NCI-H526 (cell line): ENCODE data around the gene TBC1D22A.
"Not testable (repeated sequence)": the region's sequence is repeated elsewhere in the genome, so short reads cannot be mapped to it uniquely, and the experiment has no call there.

Source experiments
- DNase-seq, 2 experiments: peaks; one replicate each; lab custom pipeline; 2025; lab: John Stamatoyannopoulos, UW

Gene TBC1D22A

DNA sequence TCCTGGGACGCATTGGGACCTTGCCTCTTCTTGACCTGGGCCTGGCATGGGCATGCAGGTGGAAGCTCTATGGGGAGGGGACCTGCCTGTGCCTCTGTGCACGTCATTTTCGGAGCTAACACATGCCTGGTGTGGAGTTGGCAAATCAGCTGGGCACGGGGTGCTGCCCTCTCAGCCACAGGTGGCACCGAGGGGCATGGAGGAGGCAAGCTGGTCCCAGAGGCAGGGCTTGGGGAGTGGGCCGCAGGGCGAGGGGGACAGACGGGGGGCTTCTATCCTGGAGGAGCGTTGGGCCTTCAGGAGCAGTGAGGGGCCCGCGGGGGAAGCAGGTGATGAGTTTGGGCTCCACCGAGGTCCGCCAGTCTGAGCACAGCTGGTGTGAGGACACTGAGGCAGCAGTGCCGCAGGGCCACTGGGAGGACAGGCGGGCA, 362.0 kb downstream of the TBC1D22A start:
- no peak for DNase-seq

DNA sequence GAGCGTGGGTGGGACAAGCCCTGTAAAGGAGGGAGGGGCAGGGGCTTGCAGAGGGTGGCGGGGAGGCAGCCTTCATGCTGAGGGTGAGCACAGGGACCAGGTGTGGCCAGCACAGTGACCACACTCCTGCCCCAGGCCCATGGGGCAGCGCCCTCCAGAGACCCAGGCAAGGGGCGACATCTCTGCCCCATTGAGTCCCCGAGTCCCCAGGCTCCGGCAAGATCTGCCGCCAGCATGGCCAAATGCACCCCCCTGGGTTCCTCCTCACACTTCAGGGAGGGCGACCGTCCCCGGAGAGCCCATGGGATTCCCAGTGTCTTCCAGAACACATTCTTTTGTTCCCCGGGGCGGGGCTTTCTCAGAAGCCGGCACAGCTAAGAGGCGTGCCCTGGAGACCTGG, 362.5 kb downstream of the TBC1D22A start:
- no peak for DNase-seq

DNA sequence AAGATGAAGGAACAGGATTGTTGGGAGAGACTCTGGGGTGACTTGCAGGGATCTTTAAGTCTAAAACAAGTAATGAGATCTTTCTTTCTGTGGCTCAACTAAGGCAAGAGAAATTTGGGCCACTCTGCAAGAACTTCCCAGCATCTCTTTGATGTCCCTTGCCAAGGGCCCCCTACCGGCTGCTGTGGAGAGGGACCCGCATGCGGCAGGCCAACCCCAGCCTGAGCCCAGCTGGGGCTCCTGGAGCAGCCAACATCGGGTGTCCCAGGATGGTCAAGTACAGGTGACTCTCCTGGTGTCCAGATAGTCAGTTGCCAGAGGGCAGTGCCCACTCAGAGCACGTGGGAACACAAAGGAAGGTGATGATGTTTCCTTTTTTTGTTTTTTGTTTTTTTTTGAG, 363.2 kb downstream of the TBC1D22A start:
- DNase-seq = no peak

DNA sequence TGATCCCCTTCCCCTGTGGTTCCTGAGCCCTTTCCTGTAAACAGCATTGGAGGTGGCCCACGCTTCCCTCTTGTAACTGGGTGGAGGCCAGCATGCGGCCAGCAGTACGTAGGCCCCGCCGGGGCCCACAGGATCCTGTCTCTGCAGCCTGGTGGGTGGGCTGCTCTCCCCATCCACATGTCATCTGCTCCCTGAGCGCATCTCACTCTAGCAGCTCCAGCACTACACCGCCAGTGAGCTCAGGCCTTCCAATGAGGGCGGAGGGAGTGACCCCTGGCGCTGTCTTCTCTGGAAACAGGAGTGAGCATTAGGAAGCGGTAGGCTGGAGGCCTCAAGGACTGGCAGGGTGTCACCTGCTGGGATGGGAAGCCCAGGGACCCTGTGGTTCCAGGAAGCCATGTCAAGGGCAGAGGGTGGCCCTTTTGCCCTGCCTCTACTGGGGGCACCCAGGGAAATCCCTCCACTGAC, 363.9 kb downstream of the TBC1D22A start:
- no peak for DNase-seq

DNA sequence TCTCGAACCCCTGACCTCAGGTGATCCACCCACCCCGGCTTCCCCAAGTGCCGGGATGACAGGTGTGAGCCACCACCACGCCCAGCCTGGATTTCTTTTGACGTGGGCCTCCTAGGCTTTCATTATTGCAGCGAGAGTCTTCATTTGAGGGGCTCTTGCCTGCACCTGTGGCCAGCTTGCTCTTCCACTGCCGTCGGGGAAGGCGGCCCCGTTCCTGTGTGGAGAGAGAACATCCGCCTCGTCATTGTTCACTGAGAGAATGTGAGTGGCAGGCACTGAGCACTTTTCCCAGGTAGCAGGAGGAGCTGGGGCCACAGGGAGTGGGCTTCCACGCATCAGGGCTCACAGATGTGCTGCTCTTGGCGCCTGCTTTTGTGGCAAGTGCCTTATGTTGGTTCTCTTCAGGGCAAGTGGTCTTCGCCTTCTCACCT, 365.0 kb downstream of the TBC1D22A start:
- DNase-seq = no peak

DNA sequence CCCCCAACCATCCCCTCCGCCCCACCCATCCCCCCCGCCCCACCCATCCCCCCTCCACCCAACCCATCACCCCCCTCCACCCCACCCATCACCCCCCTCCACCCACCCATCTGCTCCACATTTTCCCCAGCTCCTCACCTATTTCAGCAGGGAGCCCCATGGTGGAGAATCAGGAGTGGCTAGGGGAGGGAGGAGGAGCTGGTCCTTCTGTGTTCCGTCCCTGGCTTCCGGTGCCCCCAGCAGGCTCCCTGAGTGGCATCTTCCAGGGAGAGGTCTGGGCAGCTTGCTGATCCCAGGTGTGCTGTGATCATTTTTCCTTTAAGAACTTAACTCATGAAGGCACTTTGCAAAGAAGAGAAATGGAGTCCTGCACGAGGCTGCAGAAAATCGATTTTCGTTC, 365.8 kb downstream of the TBC1D22A start:
- DNase-seq = no peak

DNA sequence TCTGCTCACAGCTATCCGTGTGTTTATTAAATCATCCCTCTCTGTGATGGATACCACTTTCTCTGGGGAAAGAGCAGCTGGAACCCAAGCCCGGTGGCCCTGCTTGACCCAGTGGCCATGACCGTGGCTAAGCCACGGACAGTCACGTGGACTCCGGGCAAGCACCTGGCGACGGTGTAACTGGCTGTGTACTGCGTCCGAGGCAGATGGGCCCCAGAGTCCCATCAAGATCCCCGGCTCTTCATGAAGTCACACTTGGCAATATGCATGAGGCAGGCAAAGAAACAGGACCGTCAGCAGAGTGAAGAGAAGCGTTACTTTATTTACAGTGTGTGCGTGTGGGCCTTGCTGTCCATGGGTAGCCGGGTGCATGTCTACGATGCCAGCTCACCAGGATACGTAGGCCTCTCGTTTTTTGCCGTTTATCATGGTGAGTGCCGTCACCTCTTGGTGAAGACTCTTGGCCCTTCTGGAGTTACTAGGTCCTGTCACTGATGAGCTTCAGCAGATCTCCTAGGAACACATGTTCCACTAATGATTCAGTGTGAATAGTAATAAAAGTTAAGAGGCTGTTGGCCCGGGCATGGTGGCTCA, 366.3 kb downstream of the TBC1D22A start:
- DNase-seq = no peak

DNA sequence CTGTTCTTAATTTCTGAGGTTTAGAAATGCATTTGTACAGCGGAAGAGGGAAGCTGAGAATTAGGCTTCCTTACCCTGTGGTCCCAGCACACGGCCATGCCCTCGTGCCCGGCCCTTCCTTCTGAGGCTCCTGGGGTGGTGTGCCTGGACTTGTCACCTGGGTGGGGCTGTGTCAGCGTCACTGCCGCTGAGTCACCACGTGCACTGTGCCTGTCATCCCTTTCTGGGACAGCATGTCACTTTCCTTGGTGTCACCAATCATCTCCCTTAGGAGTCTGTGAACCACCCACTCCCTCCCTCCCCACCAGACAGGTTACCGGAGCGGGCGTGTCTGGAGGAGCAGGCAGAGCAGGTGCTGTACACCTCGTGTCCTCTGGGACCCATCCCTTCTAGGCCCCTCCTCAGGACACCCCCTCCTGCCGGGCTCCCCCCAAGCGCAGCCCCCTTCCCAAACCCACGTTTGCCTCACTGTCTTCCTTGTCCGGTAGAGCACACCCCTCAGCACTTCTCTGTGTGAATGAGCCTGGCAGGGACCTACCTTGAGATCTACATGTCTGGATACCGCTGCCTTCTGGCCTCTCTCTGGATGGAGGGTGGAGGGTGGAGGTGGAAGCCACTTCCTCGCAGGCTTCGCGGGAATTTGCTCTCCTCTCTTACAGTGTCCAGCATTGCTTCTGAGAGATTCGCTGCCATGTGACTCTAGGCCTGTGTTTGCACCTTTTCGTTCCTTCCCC, 367.6 kb downstream of the TBC1D22A start:
- no peak for DNase-seq

DNA sequence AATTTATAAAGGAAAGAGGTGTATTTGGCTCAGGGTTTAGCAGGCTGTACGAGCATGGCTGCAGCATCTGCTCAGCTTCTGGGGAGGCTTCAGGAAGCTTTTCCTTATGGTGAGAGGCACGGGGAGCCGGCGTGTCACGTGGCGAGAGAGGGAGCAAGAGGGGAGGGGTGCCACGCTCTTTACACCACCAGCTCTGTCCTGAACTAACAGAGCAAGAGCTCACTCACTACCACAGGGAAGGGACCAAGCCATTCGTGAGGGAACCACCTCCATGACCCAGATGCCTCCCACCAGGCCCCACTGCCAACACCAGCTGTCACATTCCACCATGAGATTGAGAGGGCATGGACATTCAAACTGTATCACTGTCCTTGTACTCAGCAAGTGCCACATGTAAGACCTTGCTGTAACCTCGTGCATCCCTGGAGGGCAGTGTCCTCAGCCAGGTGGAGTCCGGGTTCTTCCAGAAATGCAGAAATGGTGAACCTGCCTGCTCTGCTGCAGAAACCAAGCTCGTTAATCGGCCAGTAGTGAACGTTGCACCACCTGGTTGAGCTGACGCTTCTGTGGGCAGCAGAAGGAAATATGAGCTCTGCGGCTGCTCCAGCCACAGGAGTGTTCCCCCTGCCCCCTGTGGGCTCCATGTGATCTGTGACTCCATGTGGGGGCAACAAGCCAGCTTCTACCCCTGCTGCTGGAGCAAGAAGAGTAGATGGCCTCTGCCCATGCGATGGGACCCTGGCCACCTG, 368.6 kb downstream of the TBC1D22A start:
- DNase-seq = peak in 1 of 2 experiments; percentile 9

DNA sequence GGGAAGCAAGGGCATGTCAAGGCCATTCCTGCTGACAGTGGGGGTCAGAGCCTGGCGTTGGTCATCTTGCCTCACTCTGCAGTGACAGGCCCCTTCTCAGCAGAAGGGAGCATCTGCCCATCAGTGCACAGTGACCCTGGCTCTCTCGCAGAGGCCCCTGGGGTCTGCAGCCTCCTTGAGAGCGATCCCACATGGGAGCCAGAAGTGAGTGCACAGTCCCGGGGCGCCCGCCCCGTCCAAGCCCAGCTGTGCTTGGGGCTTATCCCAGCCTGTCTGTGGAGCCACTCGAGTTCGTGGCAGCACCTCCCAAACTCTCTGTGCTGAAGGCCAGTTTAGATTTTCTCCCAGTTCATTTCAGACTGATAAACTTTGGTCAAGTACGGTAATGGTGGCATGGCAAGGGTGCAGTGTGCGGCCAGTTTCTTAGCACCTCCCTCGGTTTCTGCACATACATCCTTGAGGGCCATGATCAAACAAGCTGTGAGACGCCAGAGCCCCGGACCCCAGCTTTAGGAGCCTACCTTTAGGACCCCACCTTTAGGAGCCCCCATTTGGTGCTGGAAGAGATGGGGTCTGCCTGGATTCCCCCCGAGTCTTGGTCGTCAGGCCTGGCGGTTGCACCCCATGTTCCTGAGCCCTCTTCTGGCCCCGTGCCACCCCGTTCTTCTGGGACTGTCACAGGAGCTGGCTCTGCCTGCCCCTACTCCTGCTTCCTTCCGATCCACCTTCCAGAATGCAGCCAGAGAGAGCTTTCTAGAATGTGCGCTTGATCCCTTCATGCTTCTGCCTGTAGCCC, 369.4 kb downstream of the TBC1D22A start:
- no peak for DNase-seq

DNA sequence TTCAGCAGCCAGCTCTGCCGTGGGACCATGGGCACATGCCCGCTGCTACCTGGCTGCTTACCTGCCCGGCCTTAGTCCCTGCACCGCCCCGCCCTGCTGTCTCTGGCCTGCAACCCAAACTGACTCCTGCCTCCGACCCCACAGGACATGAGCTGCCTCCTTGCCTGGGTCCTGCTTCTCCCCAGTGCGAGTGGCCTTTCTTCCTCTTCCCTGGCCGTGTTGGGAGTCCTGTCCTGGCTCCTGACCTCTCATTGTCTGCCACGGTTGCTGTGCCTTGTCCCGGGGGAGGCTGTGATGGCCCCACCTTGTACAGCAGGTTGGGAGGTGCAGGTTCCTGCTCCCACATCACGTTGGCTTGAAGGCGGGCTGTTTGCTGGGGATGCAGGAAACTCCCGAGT, 370.0 kb downstream of the TBC1D22A start:
- no peak for DNase-seq

DNA sequence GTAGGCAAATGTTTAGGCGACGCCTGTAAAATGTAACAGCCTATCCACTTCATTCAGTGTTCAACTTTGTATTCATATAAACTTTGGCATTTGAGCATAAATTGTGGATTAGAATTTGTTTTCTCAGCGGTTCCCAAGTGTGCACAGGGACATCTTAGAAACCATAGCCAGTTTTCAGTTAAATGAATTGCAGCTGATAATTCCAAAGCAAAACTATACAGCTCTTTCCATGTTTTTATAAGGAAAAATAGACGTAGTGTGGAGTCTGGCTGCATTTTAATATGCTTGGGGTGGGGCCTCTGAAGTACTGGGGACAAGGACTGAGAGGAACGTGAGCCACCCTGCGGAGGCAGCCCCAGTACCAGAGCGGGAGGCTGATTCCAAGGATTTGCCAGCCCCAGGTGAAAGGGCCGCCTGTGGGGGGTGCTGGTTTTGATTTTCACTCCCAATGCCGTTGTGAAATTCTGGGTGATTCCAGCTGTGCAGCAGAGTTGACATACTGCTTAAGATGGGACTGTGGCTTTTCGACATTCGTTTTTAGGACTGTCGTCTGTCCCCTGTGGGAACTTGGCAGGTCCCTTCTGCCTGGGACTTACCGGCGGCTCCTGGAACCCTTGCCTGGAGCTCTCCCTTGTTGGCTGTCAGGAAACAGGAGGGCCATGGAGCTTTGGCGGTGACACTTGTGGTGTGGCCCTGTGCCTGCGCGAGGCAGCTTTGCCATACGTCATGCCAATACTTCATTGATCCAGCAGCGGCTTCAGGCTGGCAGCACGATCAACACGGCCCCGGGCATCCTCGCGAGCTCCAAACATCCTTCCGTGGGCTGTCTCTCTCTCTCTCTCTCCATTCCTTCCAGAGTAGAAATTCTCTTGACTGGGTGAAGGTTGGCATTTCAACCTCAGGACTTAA, 370.9 kb downstream of the TBC1D22A start:
- DNase-seq = no peak

DNA sequence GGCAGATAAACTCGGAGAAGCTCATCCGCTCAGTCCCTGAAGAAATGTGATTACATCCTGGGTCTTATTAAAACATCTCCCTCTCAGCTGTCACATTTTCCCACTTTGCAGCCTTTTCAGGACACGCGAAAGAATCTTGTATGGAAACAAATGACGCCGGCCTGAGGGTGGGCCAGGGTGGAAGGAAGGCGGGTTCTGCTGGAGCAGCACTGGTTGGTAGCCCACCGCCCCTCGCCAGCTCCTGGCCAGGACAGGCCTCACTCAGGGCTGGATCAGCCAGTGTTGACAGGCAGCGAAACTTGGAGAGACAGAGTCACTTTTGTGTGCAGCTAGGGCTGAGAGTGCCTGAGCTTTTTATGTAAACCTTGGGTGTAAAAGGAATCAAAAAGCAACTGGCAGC, 371.8 kb downstream of the TBC1D22A start:
- no peak for DNase-seq

DNA sequence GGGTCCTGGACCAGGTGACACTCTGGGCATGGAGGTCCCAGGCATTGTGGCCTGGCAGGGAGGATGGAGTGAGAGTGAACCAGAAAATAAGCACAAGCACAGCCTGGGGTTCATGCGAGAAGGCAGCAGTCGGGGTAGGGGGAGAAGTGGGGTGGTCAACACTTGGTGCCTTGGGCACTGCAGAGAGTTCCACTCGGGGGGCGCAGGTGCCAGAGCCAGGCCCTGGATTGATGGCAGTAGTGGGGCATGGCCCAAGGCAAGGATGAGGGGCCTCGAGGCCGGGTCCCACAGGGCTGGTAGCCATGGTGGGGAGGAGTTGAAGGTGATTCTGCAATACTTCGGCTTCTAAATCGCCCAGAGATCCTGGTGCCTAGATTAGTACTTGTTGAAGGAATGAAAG, 372.9 kb downstream of the TBC1D22A start:
- DNase-seq = no peak

DNA sequence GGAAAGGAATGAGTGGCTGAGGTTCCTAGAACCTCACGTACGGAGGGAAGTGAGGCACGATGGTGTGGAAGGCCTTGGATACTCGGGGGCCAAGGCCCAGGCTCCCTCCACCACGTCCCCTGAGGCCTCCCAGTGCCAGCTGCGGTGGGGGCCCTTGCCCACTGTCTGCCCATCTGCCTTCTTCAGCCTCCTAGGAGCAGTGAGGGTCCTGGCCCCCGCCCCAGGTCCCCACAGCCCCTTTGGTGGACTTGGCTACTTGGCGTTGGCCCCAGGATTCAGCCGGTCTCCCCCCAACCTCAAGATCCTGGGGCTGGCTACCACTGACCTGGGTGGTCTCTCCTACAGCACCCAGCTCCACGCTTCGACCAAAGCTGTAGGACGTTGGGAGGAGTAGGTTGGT, 373.6 kb downstream of the TBC1D22A start:
- DNase-seq = no peak

DNA sequence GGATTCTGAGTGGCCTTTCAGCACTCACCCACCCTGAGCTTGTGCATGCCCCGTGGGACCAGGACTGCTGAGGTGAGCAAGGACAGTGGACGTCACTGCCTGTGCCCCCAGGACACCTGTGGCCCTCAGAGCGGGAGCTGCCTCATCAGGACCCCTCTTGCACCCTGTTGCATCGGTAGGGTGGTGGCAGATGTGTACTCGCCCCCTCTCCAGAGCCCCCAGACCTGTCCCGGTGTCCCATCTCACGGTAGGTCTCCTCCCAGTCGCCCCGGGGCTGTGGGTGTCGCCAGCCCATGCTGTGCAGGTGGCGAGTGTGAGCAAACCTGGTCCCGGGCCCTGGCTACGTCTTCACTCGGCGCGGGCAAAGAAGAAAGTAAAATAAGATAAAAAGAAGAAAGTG, 374.2 kb downstream of the TBC1D22A start:
- DNase-seq = no peak

DNA sequence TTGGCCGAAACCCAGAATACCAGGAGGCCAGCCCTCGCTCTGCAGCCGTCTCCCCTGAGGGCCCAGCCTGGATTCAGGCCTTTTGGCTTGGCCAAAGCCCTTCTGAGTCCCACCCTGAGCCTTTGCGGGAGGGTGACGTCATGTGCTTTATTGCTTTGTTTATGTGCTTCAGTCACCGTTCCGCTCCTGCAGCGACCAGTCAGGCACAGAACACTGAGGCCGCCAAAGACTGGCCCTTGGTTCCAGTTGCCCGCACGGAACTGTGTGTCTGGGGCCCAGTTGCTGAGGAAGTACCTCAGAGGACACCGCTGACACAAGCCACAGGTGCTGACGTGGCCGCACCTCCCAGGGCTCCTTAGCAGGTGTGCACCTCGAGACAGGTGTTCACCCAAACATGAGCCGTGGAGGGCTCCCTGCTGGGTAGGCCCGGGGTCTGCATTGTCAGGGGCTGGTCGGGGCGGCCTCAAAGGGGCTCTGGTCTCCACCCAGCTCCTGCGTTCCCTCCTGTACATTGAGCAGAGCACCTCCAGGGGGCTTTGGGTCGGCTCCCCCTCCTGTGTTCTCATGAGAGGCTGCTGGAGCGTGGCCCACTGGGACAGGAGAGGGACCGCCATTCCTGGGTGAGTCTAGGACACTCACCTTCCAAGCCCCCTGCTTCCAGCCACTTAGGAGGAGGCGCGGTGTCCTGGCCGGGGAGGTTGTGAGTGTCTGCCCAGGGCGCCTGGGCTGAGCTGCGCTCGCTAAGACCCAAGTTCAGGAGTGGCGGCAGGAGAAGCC, 376.8 kb downstream of the TBC1D22A start:
- DNase-seq = no peak

DNA sequence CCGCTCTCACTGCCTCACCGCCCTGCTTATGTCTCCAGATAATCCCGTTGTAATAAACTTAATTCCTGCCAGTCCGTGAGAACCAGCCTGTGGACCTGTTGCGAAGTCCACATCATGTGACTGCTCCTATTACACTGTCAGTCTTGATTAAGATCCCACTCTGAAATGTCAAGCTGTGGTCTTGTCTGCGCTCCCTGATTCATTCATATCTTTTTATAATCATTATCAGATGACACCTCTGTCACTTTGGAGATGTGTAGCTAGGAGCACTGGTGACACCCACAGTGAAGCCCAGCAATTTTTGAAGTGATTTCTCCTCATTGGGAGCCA, 377.3 kb downstream of the TBC1D22A start:
- no peak for DNase-seq

DNA sequence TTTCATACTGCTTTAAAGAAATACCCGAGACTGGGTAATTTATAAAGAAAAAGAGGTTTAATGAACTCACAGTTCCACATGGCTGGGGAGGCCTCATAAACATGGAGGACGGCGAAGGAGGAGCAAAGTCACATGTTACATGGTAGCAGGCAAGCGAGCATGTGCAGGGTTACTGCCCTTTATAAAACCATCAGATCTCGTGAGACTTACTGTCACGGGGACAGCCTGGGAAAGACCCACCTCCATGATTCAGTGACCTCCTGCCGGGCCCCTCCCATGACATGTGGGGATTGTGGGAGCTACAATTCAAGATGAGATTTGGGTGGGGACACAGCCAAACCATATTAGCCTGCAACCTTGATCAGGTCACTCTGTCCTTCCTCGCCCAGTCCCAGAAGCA, 378.5 kb downstream of the TBC1D22A start:
- DNase-seq = not testable (repeated sequence)

DNA sequence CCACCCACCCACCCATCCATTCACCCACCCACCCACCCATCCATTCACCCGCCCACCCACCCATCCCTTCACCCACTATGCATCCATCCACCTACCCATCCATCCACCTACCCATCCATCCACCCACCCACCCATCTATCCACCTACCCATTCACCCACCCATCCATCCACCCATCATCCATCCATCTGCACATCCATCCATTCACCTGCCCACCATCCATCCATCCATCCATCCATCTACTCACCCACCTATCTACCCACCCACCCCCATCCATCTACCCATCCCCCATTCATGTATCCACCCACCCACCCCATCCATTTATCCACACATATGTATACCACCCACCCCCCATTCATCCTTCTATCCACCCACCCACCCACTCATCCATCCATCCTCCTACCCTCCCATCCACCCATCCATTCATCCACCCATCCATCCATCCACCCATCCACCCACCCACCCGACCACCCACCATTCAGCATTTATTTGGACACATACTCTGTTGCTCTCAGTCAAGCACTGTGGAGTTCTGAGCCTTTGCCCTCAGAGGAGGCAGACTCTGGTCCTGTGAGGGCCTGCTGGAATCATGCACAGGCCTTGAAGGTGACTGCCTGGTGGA, 380.1 kb downstream of the TBC1D22A start:
- DNase-seq = no peak
